ENCODE measurements around the gene ARNT2. TPM values are rescaled to one million over a fixed set of nuclear protein-coding genes. Genes with fewer than 3 reads are reported as not detected.

The ARNT2 gene
- total RNA-seq, 4 donors from 2014 or later: 0.26 to 22.9 (median 7.0) TPM

GRCh38 chr15:80405554-80405850, 1.3 kb downstream of the ARNT2 start:
- intact Hi-C loops (cut with DNase I; ENCODE audit: low total_unique reads): no loop called here
- no peak overlapping the region for H3K4me3 ChIP-seq
- no peak for DNase-seq
- H3K9me3 ChIP-seq: no peaks in the 10 kb centered on the region
- TF ChIP-seq POLR2A (IDR thresholded peaks at IDR 0.05): no peak
- no peak for TF ChIP-seq CTCF (IDR thresholded peaks at IDR 0.05)
- no peak overlapping the region for H3K27ac ChIP-seq
- no peaks in the 10 kb centered on the region for H3K27me3 ChIP-seq
- H3K4me1 ChIP-seq: peaks cover 0 to 3% of the 10 kb centered on the region in 2 donors
- no peaks in the 10 kb centered on the region for H3K36me3 ChIP-seq

GRCh38 chr15:80405970-80406369, 1.8 kb downstream of the ARNT2 start:
- no peak overlapping the region for H3K27ac ChIP-seq
- H3K4me1 ChIP-seq: peaks cover 0 to 3% of the 10 kb centered on the region in 2 donors
- H3K9me3 ChIP-seq: no peaks in the 10 kb centered on the region
- intact Hi-C loops (cut with DNase I; ENCODE audit: low total_unique reads): no loop called here
- no peaks in the 10 kb centered on the region for H3K36me3 ChIP-seq
- TF ChIP-seq POLR2A (IDR thresholded peaks at IDR 0.05): no peak
- no peak for TF ChIP-seq CTCF (IDR thresholded peaks at IDR 0.05)
- H3K4me3 ChIP-seq: no peak overlapping the region
- no peaks in the 10 kb centered on the region for H3K27me3 ChIP-seq
- no peak for DNase-seq

GRCh38 chr15:80411788-80412288, 7.7 kb downstream of the ARNT2 start:
- H3K27me3 ChIP-seq: no peaks in the 10 kb centered on the region
- DNase-seq: no peak
- no peaks in the 10 kb centered on the region for H3K9me3 ChIP-seq
- no peak overlapping the region for H3K4me3 ChIP-seq
- intact Hi-C loops (cut with DNase I; ENCODE audit: low total_unique reads): no loop called here
- H3K4me1 ChIP-seq: no peaks in the 10 kb centered on the region
- TF ChIP-seq CTCF (IDR thresholded peaks at IDR 0.05) (no peak), POLR2A (IDR thresholded peaks at IDR 0.05) (no peak)
- H3K36me3 ChIP-seq: no peaks in the 10 kb centered on the region
- no peak overlapping the region for H3K27ac ChIP-seq

GRCh38 chr15:80414546-80415357, 10.6 kb downstream of the ARNT2 start:
- no peaks in the 10 kb centered on the region for H3K36me3 ChIP-seq
- intact Hi-C loops (cut with DNase I; ENCODE audit: low total_unique reads): no loop called here
- H3K4me1 ChIP-seq: no peaks in the 10 kb centered on the region
- TF ChIP-seq POLR2A (IDR thresholded peaks at IDR 0.05) (no peak), CTCF (IDR thresholded peaks at IDR 0.05) (no peak)
- H3K27ac ChIP-seq: no peak overlapping the region
- no peaks in the 10 kb centered on the region for H3K27me3 ChIP-seq
- no peaks in the 10 kb centered on the region for H3K9me3 ChIP-seq
- H3K4me3 ChIP-seq: no peak overlapping the region
- DNase-seq: no peak

GRCh38 chr15:80415358-80415670, 11.1 kb downstream of the ARNT2 start:
- Histone ChIP-seq H3K9me3 (no peaks in the 10 kb centered on the region), H3K27me3 (no peaks in the 10 kb centered on the region), H3K4me3 (no peak overlapping the region), H3K4me1 (no peaks in the 10 kb centered on the region), H3K27ac (no peak overlapping the region), H3K36me3 (no peaks in the 10 kb centered on the region)
- no peak for TF ChIP-seq POLR2A (IDR thresholded peaks at IDR 0.05)
- TF ChIP-seq CTCF (IDR thresholded peaks at IDR 0.05): no peak
- no peak for DNase-seq
- intact Hi-C loops (cut with DNase I; ENCODE audit: low total_unique reads): no loop called here
